SU-DHL-6 (cell line): ENCODE results near the gene FRA10AC1.

ENCODE experiments used
- H2AFZ ChIP-seq: fragments of 200-600 bp; sonication (generic); 2 replicates; pipeline ENCODE4 v1.6.1; 2014; ENCODE audit warnings: low read depth, mild to moderate bottlenecking, moderate library complexity, mixed read lengths, antibody characterized with exemption, low read length; ENCODE audit not compliant: severe bottlenecking
- H3F3A ChIP-seq: fragments of 200-600 bp; shearing (Covaris generic); 2 replicates; pipeline ENCODE4 v1.6.0; 2016; ENCODE audit warnings: antibody characterized with exemption, mild to moderate bottlenecking; ENCODE audit not compliant: insufficient read depth
- H3K27ac ChIP-seq: fragments of 200-600 bp; sonication (generic); 2 replicates; pipeline ENCODE4 v1.5.1; 2016; ENCODE audit warnings: low read depth, mild to moderate bottlenecking, low read length, moderate library complexity, mixed read lengths
- H3K27me3 ChIP-seq: fragments of 200-600 bp; sonication (generic), shearing (Covaris generic); 2 replicates; pipeline ENCODE4 v1.6.0; 2014; ENCODE audit warnings: mild to moderate bottlenecking, low read length
- H3K36me3 ChIP-seq: fragments of 200-600 bp; sonication (generic); 2 replicates; pipeline ENCODE4 v1.6.1; 2014; ENCODE audit warnings: mild to moderate bottlenecking, low read length, mixed read lengths
- H3K4me2 ChIP-seq: fragments of 300-600, 200-600 bp; shearing (Covaris generic), sonication (generic); 2 replicates; pipeline ENCODE4 v1.6.0; 2014; ENCODE audit warnings: low read length, low read depth, mild to moderate bottlenecking; ENCODE audit not compliant: poor library complexity, severe bottlenecking
- H3K4me3 ChIP-seq: fragments of 200-600 bp; sonication (generic); 2 replicates; pipeline ENCODE4 v1.5.1; 2014; ENCODE audit warnings: antibody characterized with exemption, low read length, mild to moderate bottlenecking, mixed read lengths; ENCODE audit not compliant: insufficient read depth, poor library complexity, severe bottlenecking
- H3K79me2 ChIP-seq: fragments of 200-600 bp; sonication (generic); 2 replicates; pipeline ENCODE4 v1.6.1; 2014; ENCODE audit warnings: mild to moderate bottlenecking, low read length, moderate library complexity; ENCODE audit not compliant: insufficient read depth
- H3K9ac ChIP-seq: fragments of 200-600 bp; sonication (generic); 2 replicates; pipeline ENCODE4 v1.7.0; 2014; ENCODE audit warnings: mild to moderate bottlenecking, low read length
- H3K9me2 ChIP-seq: fragments of 200-600 bp; sonication (generic); replicated peaks from 2 replicates; pipeline ENCODE4 v1.6.1; 2014; ENCODE audit warnings: low read length; ENCODE audit not compliant: insufficient read depth
- H3K9me3 ChIP-seq: fragments of 200-600 bp; sonication (generic); 2 replicates; pipeline ENCODE4 v1.6.1; 2014; ENCODE audit warnings: low read length, mixed read lengths; ENCODE audit not compliant: insufficient read depth
- H4K20me1 ChIP-seq: fragments of 200-600 bp; sonication (generic); 2 replicates; pipeline ENCODE4 v1.6.1; 2014; ENCODE audit warnings: low read depth, mild to moderate bottlenecking, antibody characterized with exemption, low read length, moderate library complexity, mixed read lengths
- CTCF ChIP-seq: fragments of 200-600 bp; sonication (generic); IDR thresholded peaks from one replicate; pipeline ENCODE4 v1.5.1; 2017; ENCODE audit warnings: antibody characterized with exemption, mild to moderate bottlenecking, low read length, moderate library complexity; ENCODE audit not compliant: insufficient read depth, poor library complexity, severe bottlenecking
- EZH2phosphoT487 ChIP-seq: fragments of 200-600 bp; sonication (generic), shearing (Covaris generic); conservative IDR thresholded peaks from 2 replicates; pipeline ENCODE4 v1.6.1; 2018; ENCODE audit warnings: mild to moderate bottlenecking, antibody characterized with exemption, low read length, moderate library complexity, mixed read lengths

FRA10AC1 gene

GRCh38 chr10:93687737-93688136, 14.7 kb downstream of the FRA10AC1 start:
- H2AFZ ChIP-seq, result no peak overlapping the region
- no peaks in the 10 kb centered on the region for H4K20me1 ChIP-seq
- no peak for TF ChIP-seq EZH2phosphoT487
- peaks cover 42% of the 10 kb centered on the region; the same call in 1 of the 2 replicates for H3K36me3 ChIP-seq
- no peak overlapping the region for H3K4me2 ChIP-seq
- H3K27ac ChIP-seq, result no peak overlapping the region
- no peak overlapping the region for H3K9ac ChIP-seq
- H3K79me2 ChIP-seq, result no peaks in the 10 kb centered on the region
- no peak overlapping the region for H3K4me3 ChIP-seq
- H3K9me3 ChIP-seq, result no peaks in the 10 kb centered on the region
- H3K9me2 ChIP-seq, result no peaks in the 10 kb centered on the region
- H3F3A ChIP-seq, result peaks cover 5% of the 10 kb centered on the region; the same call in 1 of the 2 replicates
- no peaks in the 10 kb centered on the region for H3K27me3 ChIP-seq

GRCh38 chr10:93680412-93681047, 21.9 kb downstream of the FRA10AC1 start:
- Histone ChIP-seq H3K4me3 (no peak overlapping the region), H3K27me3 (no peaks in the 10 kb centered on the region), H3K27ac (no peak overlapping the region), H3K9me2 (no peaks in the 10 kb centered on the region), H3F3A (no peaks in the 10 kb centered on the region), H3K36me3 (peaks cover 18% of the 10 kb centered on the region; the same call in 1 of the 2 replicates), H3K9me3 (no peaks in the 10 kb centered on the region), H3K4me2 (no peak overlapping the region), H4K20me1 (no peaks in the 10 kb centered on the region; the same call in 1 of the 2 replicates), H3K9ac (no peak overlapping the region), H3K79me2 (no peaks in the 10 kb centered on the region), H2AFZ (no peak overlapping the region)
- TF ChIP-seq CTCF (peak; percentile 32), EZH2phosphoT487 (no peak)

- peaks cover 28% of the 10 kb centered on the region; the same call in 1 of the 2 replicates for H3K36me3 ChIP-seq
Observed at GRCh38 chr10:93678805-93679587, 23.4 kb downstream of the FRA10AC1 start.

More at GRCh38 chr10:93678805-93679587, 23.4 kb downstream of the FRA10AC1 start:
- no peaks in the 10 kb centered on the region for H3K9me3 ChIP-seq
- no peaks in the 10 kb centered on the region for H3K27me3 ChIP-seq
- TF ChIP-seq CTCF (no peak), EZH2phosphoT487 (no peak)
- H3K79me2 ChIP-seq, result no peaks in the 10 kb centered on the region
- no peak overlapping the region for H3K27ac ChIP-seq
- no peaks in the 10 kb centered on the region; the same call in 1 of the 2 replicates for H4K20me1 ChIP-seq
- no peak overlapping the region for H3K4me2 ChIP-seq
- no peak overlapping the region for H3K4me3 ChIP-seq
- no peaks in the 10 kb centered on the region for H3F3A ChIP-seq
- H3K9ac ChIP-seq, result no peak overlapping the region
- H2AFZ ChIP-seq, result no peak overlapping the region
- H3K9me2 ChIP-seq, result no peaks in the 10 kb centered on the region
